ENCODE measurements around the gene MIXL1. TPM values are rescaled to one million over a fixed set of nuclear protein-coding genes. Genes with fewer than 3 reads are reported as not detected.
"Not testable (repeated sequence)": the region's sequence is repeated elsewhere in the genome, so short reads cannot be mapped to it uniquely, and the experiment has no call there.

Gene MIXL1
- total and polyA plus RNA-seq, 3 experiments from 2014 or later = not detected

DNA sequence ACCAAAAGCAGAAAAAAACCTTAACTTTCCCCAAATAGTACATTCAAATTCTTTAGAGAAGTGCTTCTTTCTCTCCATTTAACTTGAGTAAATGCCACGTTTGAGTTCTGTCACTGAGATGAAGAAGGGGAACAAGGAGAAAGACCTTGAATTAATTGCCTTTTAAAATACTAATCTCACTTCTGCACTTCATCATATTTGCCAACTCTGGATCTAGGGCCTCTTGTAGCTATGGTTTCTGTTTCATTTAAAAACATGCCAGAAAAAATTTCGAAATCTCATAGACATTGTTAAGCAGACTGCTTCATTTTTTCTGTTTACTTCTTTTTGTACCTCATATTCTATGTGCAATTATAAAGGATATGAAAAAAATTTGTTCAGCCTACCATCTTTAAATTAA, 24.6 kb downstream of the MIXL1 start:
- no peaks in the 10 kb centered on the region for H3K36me3 ChIP-seq (ENCODE audit: insufficient read depth, low read length)
- no peak for DNase-seq
- H3K36me3 Mint-ChIP-seq = peaks cover 4 to 27% (median 12%) of the 10 kb centered on the region in 3 donors

DNA sequence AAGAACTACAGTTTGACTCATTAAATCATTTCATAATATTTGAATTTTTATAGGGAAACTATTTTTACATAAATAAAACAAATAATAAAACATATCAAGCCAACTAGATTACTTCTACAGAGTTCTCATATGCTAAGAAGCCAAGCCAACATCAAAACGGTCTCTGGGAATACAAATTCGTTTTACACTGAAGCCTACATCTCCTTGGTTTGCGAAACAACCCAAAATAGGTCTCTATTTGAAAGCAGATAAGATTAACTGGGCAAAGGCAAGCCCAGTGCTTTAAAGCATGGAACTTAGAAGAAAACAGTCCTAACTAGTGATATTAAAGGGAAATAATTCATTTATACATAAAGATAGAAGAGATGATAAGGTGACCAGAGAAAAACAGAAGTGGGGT, 25.3 kb downstream of the MIXL1 start:
- Histone ChIP-seq H3K27me3 (ENCODE audit: insufficient read depth, low read length, poor library complexity, severe bottlenecking) (no peaks in the 10 kb centered on the region), H3K27ac (ENCODE audit: low read depth, low read length) (no peak overlapping the region), H3K9me3 (ENCODE audit: low read length) (no peaks in the 10 kb centered on the region), H3K4me1 (ENCODE audit: insufficient read depth, low read length) (no peaks in the 10 kb centered on the region), H3K4me3 (ENCODE audit: low read length) (no peak overlapping the region), H3K36me3 (ENCODE audit: insufficient read depth, low read length) (no peaks in the 10 kb centered on the region)
- no peaks in the 10 kb centered on the region for H3K4me1 Mint-ChIP-seq
- H3K36me3 Mint-ChIP-seq = peaks cover 4 to 27% (median 12%) of the 10 kb centered on the region in 3 donors
- POLR2A ChIA-PET = no interaction called here
- no peaks in the 10 kb centered on the region for H3K9me3 Mint-ChIP-seq
- CTCF ChIA-PET = no interaction called here
- H3K27me3 Mint-ChIP-seq = no peaks in the 10 kb centered on the region
- no peak overlapping the region for H3K27ac Mint-ChIP-seq
- H3K4me3 Mint-ChIP-seq = no peak overlapping the region
- DNase-seq = no peak

More for the DNA sequence above, 24.6 kb downstream of the MIXL1 start:
- H3K27ac Mint-ChIP-seq = peak overlapping the region in 1 of 8 donors; percentile 34
- Histone ChIP-seq H3K9me3 (ENCODE audit: low read length) (no peaks in the 10 kb centered on the region), H3K4me1 (ENCODE audit: insufficient read depth, low read length) (no peaks in the 10 kb centered on the region), H3K4me3 (ENCODE audit: low read length) (no peak overlapping the region), H3K27me3 (ENCODE audit: insufficient read depth, low read length, poor library complexity, severe bottlenecking) (no peaks in the 10 kb centered on the region), H3K27ac (ENCODE audit: low read depth, low read length) (no peak overlapping the region)
- CTCF ChIA-PET = no interaction called here
- no peak overlapping the region for H3K4me3 Mint-ChIP-seq
- no peaks in the 10 kb centered on the region for H3K4me1 Mint-ChIP-seq
- no peaks in the 10 kb centered on the region for H3K9me3 Mint-ChIP-seq
- POLR2A ChIA-PET = no interaction called here
- no peaks in the 10 kb centered on the region for H3K27me3 Mint-ChIP-seq

- no peak for DNase-seq
- no peak overlapping the region for H3K27ac Mint-ChIP-seq
- no peaks in the 10 kb centered on the region for H3K27me3 Mint-ChIP-seq
- no peaks in the 10 kb centered on the region for H3K27me3 ChIP-seq (ENCODE audit: insufficient read depth, low read length, poor library complexity, severe bottlenecking)
- ChIA-PET CTCF (no interaction called here), POLR2A (no interaction called here)
- H3K4me1 ChIP-seq (ENCODE audit: insufficient read depth, low read length) = no peaks in the 10 kb centered on the region
- H3K4me3 Mint-ChIP-seq = no peak overlapping the region
- no peaks in the 10 kb centered on the region for H3K36me3 ChIP-seq (ENCODE audit: insufficient read depth, low read length)
- peaks cover 4 to 23% (median 7%) of the 10 kb centered on the region in 3 donors for H3K36me3 Mint-ChIP-seq
- no peak overlapping the region for H3K4me3 ChIP-seq (ENCODE audit: low read length)
- no peaks in the 10 kb centered on the region for H3K4me1 Mint-ChIP-seq
- H3K9me3 Mint-ChIP-seq = no peaks in the 10 kb centered on the region
- no peak overlapping the region for H3K27ac ChIP-seq (ENCODE audit: low read depth, low read length)
- no peaks in the 10 kb centered on the region for H3K9me3 ChIP-seq (ENCODE audit: low read length)
Measured at GRCh38 chr1:226250511-226250910, 27.0 kb downstream of the MIXL1 start.

DNA sequence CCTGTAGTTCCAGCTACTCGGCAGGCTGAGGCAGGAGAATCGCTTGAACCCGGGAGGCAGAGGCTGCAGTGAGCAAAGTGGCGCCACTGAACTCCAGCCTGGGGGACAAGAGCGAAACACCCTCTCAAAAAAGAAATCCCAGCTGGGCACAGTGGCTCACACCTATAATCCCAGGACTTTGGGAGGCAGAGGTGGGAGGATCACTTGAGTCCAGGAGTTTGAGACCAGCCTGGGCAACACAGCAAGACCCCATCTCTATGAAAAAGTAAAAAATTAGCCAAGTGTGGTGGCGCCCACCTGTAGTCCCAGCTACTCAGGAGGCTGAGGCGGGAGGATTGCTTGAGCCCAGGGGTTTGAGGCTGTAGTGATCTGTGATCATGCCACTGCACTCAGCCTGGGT, 29.4 kb downstream of the MIXL1 start:
- CTCF ChIA-PET; POLR2A ChIA-PET; DNase-seq; H3K27ac ChIP-seq (ENCODE audit: low read depth, low read length); H3K9me3 ChIP-seq (ENCODE audit: low read length); H3K4me1 Mint-ChIP-seq; H3K9me3 Mint-ChIP-seq; H3K4me3 Mint-ChIP-seq; H3K36me3 ChIP-seq (ENCODE audit: insufficient read depth, low read length); H3K27ac Mint-ChIP-seq; H3K27me3 Mint-ChIP-seq; H3K27me3 ChIP-seq (ENCODE audit: insufficient read depth, low read length, poor library complexity, severe bottlenecking); H3K4me1 ChIP-seq (ENCODE audit: insufficient read depth, low read length); H3K4me3 ChIP-seq (ENCODE audit: low read length): not testable (repeated sequence)
- H3K36me3 Mint-ChIP-seq = peaks cover 4 to 27% (median 7%) of the 10 kb centered on the region in 3 donors

DNA sequence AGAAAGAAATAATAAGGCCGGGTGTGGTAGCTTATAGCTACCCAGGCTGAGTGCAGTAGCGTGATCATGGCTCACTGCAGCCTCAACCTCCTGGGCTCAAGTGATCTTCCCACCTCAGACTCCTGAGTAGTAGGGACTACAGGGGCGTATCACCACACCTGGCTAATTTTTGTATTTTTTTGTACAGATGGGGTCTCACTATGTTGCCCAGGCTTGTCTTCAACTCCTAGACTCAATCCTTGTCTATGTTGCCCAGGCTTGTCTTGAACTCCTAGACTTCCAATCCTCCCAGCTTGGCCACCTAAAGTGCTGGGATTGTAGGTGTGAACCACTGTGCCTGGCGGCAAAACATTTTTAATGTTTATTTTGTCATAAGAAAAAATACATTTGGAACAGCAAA, 30.5 kb downstream of the MIXL1 start:
- H3K4me1 Mint-ChIP-seq = no peaks in the 10 kb centered on the region
- H3K36me3 Mint-ChIP-seq = peaks cover 4 to 22% (median 7%) of the 10 kb centered on the region in 3 donors
- Histone ChIP-seq H3K36me3 (ENCODE audit: insufficient read depth, low read length) (no peaks in the 10 kb centered on the region), H3K27me3 (ENCODE audit: insufficient read depth, low read length, poor library complexity, severe bottlenecking) (no peaks in the 10 kb centered on the region), H3K4me3 (ENCODE audit: low read length) (no peak overlapping the region), H3K27ac (ENCODE audit: low read depth, low read length) (no peak overlapping the region), H3K4me1 (ENCODE audit: insufficient read depth, low read length) (no peaks in the 10 kb centered on the region), H3K9me3 (ENCODE audit: low read length) (no peaks in the 10 kb centered on the region)
- no peak overlapping the region for H3K27ac Mint-ChIP-seq
- H3K4me3 Mint-ChIP-seq = no peak overlapping the region
- POLR2A ChIA-PET = no interaction called here
- no peak for DNase-seq
- CTCF ChIA-PET = no interaction called here
- no peaks in the 10 kb centered on the region for H3K9me3 Mint-ChIP-seq
- H3K27me3 Mint-ChIP-seq = no peaks in the 10 kb centered on the region

GRCh38 chr1:226255380-226255779, 31.9 kb downstream of the MIXL1 start:
- CTCF ChIA-PET = no interaction called here
- Histone ChIP-seq H3K4me1 (ENCODE audit: insufficient read depth, low read length) (no peaks in the 10 kb centered on the region), H3K4me3 (ENCODE audit: low read length) (no peak overlapping the region), H3K27me3 (ENCODE audit: insufficient read depth, low read length, poor library complexity, severe bottlenecking) (no peaks in the 10 kb centered on the region), H3K36me3 (ENCODE audit: insufficient read depth, low read length) (no peaks in the 10 kb centered on the region), H3K27ac (ENCODE audit: low read depth, low read length) (no peak overlapping the region), H3K9me3 (ENCODE audit: low read length) (no peaks in the 10 kb centered on the region)
- POLR2A ChIA-PET = no interaction called here
- H3K27ac Mint-ChIP-seq = no peak overlapping the region
- peaks cover 14 to 26% (median 16%) of the 10 kb centered on the region in 3 donors for H3K36me3 Mint-ChIP-seq
- H3K9me3 Mint-ChIP-seq = peaks cover 6 to 14% (median 9%) of the 10 kb centered on the region in 5 donors
- H3K27me3 Mint-ChIP-seq = no peaks in the 10 kb centered on the region
- no peak for DNase-seq
- no peak overlapping the region for H3K4me3 Mint-ChIP-seq
- H3K4me1 Mint-ChIP-seq = no peaks in the 10 kb centered on the region

DNA sequence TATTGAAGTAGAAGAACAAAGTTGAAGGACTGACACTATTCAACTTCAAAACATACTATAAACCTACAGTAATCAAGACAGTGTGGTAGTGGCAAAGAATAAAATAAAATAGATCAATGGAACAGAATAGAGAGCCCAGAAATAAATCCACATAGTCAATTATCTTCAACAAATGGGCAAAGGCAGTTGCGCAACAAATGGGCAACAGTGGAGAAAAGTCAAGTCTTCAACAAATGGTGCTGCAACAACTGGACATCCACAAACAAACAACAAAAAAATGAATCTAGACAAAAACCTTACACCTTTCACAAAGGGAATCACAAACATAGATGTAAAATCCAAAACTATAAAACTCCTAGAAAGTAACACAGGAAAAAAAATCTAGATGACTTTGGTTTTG, 38.4 kb downstream of the MIXL1 start:
- Histone ChIP-seq H3K9me3 (ENCODE audit: low read length) (no peaks in the 10 kb centered on the region), H3K27ac (ENCODE audit: low read depth, low read length) (no peak overlapping the region), H3K36me3 (ENCODE audit: insufficient read depth, low read length) (no peaks in the 10 kb centered on the region), H3K4me1 (ENCODE audit: insufficient read depth, low read length) (no peaks in the 10 kb centered on the region), H3K27me3 (ENCODE audit: insufficient read depth, low read length, poor library complexity, severe bottlenecking) (no peaks in the 10 kb centered on the region), H3K4me3 (ENCODE audit: low read length) (no peak overlapping the region)
- Mint-ChIP-seq H3K4me3 (no peak overlapping the region), H3K27me3 (no peaks in the 10 kb centered on the region), H3K36me3 (peaks cover 22 to 36% (median 25%) of the 10 kb centered on the region in 3 donors), H3K4me1 (no peaks in the 10 kb centered on the region), H3K9me3 (peaks cover 6 to 19% (median 9%) of the 10 kb centered on the region in 5 donors), H3K27ac (peak overlapping the region in 1 of 8 donors; percentile 24)
- CTCF ChIA-PET = no interaction called here
- DNase-seq = no peak
- POLR2A ChIA-PET = no interaction called here

- Histone ChIP-seq H3K9me3 (ENCODE audit: low read length) (no peaks in the 10 kb centered on the region), H3K4me1 (ENCODE audit: insufficient read depth, low read length) (no peaks in the 10 kb centered on the region), H3K4me3 (ENCODE audit: low read length) (no peak overlapping the region), H3K27me3 (ENCODE audit: insufficient read depth, low read length, poor library complexity, severe bottlenecking) (no peaks in the 10 kb centered on the region), H3K36me3 (ENCODE audit: insufficient read depth, low read length) (no peaks in the 10 kb centered on the region), H3K27ac (ENCODE audit: low read depth, low read length) (no peak overlapping the region)
- POLR2A ChIA-PET = no interaction called here
- H3K27me3 Mint-ChIP-seq = no peaks in the 10 kb centered on the region
- CTCF ChIA-PET = no interaction called here
- H3K4me3 Mint-ChIP-seq = no peak overlapping the region
- peaks cover 0 to 15% (median 0%) of the 10 kb centered on the region in 3 donors for H3K36me3 Mint-ChIP-seq
- H3K9me3 Mint-ChIP-seq = no peaks in the 10 kb centered on the region
- H3K27ac Mint-ChIP-seq = no peak overlapping the region
- no peaks in the 10 kb centered on the region for H3K4me1 Mint-ChIP-seq
- DNase-seq = no peak
Measured at GRCh38 chr1:226268421-226269124, 45.1 kb downstream of the MIXL1 start.

All from CD8-positive, alpha-beta memory T cell (primary cell).